SKM-1 treated with dmso at 0.1 percent for 144 hours (cell line): ENCODE results near the gene HEATR3.

Experiments used
- DNase-seq: peaks from one replicate; lab custom pipeline; 2025; ENCODE audit not compliant: unreplicated experiment; lab: John Stamatoyannopoulos, UW

HEATR3 gene, protein sequence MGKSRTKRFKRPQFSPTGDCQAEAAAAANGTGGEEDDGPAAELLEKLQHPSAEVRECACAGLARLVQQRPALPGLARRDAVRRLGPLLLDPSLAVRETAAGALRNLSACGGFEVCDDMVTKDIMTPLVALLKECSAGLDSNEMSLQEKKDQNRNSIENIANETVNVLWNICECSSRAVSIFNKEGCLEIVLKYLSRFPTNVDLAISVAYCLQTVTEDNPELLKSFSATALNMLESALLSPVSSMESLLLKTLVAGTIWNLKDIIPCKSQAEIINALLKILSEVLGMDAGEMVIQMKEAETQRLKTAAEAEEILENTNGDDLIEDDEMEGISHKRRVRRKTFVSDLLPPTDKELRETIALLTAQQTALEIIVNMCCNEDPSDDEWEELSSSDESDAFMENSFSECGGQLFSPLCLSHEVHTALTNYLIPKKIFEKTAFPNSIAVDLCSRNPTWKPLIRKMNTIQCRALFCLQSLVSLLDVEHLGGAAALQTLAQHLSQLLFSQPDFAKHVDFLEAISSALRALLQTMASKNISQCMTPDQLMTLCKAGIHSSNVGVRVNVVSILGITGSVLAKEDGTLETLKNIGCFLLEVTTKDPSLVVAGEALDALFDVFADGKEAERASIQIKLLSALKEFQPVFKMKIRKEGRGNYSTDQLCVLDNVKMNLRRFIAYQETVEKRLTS

DNA sequence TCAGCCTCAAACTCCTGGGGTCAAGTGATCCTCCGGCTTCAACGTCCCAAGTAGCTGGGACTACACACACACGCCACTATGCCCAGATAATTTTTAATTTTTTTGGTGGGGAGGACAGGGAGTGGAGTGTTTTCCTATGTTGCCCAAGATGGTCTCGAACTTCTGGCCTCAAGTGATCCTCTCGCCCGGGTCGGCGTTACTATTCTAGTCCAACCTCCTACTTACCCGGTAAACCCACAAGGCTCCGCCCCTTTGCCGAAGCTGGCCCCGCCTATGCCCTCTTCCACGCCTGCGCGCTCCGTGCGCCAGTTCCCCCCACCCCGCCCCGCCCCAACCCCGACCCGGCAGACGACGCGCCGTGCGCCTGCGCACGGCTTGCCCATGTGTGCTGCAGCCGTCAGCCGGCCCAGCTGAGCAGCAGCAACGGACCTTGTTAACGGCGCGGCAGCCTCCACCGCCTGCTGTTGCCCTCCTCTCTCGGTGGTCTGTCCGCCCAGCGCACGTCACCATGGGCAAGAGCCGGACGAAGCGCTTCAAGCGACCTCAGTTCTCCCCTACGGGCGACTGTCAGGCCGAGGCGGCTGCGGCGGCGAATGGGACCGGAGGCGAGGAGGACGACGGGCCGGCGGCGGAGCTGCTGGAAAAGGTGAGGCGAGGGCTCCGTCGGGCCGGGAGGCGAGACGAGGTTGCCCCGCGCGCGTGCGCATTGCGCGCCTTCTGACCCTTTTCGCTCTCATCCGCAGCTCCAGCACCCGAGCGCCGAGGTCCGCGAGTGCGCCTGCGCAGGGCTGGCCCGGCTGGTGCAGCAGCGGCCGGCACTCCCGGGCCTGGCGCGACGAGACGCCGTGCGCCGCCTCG lies at the start of gene HEATR3:
HEATR3 (plus strand) TSS at position 347 of the 858 bp plus-strand sequence; CDS start at position 509, 162 bp downstream.
- peak; percentile 88 for DNase-seq

DNA sequence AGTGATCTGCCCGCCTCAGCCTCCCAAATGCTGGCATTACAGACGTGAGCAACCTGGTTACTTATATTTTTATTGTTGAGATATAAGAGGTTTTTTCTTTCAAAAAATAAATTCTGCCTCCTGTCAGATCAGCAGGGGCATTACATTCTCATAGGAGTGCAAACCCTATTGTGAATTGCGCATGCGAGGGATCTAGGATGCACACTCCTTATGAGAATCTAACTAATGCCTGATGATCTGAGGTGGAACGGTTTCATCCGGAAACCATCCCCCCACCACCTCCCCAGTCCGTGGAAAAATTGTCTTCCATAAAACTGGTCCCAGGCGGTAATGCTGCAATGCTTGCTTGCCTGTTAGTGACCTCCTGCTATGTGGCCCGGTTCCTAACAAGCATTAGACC lies 48.2 kb upstream of the HEATR3 start:
- DNase-seq: no peak

DNA sequence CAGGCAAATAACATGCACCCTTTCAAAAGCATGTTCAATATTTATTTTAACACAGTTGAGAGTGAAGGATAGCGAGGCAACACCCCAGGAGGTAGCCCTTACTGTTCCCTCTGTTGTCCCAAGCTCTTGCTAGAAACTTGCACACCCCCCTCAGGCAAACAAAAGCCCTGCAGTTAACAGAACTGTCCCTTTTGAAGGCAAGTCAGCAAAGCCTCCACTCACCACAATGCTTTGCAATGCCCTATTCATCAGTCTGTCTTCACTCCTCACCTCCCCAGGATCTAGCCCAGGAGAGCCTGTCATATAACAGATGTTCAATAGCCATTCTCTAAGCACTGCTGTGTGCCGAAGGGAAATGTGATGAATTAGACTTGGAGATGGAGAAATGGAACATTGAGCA lies 44.2 kb upstream of the HEATR3 start:
- peak; percentile 8 for DNase-seq

DNA sequence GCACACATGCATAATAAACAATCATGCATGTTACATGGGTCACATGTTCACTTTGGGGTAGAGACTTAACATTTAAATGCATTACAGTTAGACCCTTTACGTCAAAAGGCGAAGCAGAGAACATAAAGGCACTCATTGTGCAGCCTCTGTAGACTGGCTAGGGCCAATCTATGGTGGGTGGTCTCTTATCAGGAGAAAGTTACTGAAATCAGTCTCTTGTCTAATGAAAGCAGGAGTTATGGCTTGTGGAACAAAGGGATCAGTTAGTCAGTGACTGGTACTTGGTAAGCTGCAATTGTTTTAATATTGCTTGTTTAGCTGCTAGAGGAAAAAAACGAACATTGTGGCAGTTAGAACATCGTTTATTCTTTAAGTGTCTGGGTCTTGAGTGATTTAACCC lies 42.1 kb upstream of the HEATR3 start:
- DNase-seq: no peak

DNA sequence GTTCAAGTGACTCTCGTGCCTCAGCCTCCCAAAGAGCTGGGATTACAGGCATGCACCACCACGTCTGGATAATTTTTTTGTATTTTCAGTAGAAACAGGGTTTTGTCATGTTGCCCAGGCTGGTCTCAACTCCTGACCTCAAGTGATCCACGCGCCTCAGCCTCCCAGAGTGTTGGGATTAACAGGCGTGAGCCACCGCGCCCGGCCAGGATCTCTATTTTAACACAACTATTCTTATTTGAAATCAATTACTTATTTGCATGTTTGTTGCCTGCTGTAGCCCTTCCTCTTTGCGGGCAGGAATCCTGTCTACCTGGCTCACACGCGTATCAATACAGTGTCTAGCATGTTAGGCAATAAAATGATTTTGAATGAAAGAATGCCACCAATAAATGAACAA lies 41.6 kb upstream of the HEATR3 start:
- DNase-seq: no peak

DNA sequence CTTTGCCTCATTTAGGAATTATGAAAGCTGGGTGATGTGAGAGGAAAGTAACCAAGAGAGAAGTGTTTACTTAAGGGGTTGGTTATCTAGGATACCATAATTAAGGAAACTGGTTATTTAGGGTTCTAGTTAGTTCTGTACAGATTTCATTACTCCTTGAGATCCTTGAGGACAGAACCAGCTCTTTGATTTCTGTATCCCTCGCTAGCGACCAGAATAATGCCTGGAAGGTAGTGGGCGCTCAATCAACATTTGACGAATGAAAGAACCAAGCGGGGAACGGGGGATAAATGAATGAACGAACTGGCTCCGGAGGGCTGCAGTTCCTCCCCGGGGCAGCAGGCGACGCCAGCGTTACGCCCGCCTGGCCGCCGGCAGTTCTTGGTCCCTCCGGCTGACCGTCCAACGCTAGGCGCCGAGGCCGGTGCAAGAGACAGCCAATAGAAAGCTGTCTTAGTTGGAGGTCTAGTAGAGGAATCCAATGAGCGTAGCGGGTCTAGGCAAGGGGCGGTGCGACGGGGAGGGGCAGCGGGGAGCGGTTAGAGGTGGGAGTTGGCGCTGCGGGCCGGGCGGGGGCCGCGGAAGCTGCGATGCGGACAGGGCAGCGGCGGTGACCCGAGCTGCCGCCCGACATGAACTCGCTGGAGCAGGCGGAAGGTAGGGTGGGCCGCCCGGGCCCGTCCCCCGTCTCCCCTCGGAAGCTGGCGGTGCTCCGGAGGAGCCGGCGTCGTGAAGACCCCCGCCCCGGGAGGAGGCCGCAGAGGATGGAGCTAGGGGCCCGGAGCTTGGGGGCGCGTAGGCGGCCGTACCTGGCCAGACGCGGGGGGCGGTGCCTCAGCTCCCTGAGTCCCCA lies 40.9 kb upstream of the HEATR3 start, which contains the start of gene CNEP1R1:
CNEP1R1 (plus strand) TSS at position 542 of the 853 bp plus-strand sequence; CDS start at position 633, 91 bp downstream.
- DNase-seq: peak; percentile 95

DNA sequence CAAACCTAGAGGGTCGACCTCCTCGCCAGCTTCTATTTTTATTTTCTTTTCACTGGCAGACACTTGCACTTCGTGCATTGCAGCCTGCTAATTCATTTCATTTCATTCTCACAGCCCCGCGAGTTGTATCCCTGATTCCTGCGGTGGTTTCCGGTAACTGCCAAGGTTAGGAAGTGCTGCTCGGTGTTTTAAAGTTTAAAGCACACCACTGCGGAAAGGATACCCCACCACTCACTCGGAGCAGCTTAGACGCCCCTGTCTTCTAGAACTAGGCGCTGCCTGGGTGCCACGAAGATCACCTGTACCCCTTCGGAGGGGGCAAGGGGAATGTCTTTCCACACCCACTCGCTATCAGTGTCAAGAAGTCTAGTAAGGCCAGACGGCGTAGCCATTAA lies 40.2 kb upstream of the HEATR3 start:
- peak; percentile 3 for DNase-seq

DNA sequence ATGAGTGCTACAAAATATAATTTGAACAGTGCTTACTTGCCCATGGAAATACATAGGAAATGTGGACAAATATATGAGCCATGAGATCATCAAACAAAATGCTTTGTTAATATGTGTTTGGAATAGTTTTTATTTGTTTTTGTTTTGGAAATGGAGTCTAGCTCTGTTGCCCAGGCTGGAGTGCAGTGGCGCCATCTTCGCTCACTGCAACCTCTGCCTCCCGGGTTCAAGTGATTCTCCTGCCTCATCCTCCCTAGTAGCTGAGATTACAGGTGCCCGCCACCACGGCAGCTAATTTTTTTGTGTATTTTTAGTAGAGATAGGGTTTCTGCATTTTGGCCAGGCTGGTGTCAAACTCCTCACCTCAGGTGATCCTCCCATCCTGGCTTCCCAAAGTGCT lies 37.9 kb upstream of the HEATR3 start:
- DNase-seq: no peak

DNA sequence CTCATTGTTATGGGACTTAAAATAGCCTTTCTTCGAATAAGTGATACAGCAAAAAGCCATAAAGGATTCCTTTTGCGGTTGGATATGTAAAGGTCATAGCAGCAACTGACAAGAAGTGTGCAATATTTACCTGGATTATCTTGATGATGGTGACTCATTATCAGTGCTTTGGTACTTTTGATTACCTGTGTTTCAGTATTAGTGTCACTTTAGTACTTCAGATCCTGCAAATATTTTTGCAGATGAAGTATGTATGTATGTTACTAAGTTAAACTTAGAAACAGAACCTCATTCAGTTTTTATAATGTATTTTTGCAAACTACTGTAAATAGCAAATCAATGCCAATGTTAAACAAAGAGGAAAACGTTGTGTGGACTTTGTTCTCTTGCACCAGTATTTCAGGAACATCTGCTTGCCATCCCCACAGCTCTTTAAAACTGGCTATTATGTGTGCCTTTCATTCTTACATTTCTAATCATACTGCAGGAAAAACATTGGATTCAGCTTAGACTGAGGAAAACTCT lies 30.2 kb upstream of the HEATR3 start:
- DNase-seq: no peak

DNA sequence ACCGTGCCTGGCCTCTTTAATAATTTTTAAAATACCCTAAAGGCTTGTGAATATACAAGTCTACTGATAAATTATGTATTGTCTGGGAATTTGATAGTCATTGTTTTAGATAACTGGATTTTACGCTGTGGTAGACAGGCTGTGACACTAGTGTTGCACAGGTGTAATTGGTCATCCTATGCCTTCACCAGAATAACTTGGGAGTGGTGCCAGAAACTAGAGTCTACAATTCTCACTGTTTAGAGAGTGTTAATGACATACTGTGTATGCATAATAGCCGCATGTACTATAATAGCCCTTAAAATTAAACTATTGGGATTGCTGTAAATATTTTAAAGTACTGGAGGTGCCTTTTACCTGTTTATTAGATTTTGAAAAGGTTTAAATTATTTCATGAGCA lies 29.3 kb upstream of the HEATR3 start:
- no peak for DNase-seq

DNA sequence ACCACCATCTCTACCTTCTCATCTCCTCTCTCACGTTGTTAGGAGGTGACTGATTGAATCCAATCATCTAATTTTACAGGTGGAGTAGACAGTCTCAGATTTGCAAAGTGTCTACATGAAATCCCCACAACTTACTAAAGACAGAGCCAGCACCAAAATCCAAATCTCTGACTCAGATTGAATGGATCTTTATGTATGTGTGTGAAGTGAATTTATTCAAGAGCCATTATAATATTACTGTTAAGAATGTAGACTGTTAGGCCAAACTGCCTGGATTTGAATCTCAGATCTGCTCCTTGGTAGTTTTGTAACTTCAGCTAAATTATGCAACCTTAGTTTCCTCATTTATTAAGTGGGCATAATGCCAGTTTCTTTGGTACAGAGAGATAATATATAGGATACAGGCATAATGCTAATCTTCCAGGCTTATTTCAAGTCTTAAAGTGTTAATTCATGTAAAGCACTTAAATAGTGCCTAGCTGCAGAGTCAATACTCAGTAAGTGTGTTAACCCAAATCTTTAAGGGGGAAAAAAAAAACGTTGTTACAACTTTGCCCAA lies 28.0 kb upstream of the HEATR3 start:
- peak; percentile 55 for DNase-seq

DNA sequence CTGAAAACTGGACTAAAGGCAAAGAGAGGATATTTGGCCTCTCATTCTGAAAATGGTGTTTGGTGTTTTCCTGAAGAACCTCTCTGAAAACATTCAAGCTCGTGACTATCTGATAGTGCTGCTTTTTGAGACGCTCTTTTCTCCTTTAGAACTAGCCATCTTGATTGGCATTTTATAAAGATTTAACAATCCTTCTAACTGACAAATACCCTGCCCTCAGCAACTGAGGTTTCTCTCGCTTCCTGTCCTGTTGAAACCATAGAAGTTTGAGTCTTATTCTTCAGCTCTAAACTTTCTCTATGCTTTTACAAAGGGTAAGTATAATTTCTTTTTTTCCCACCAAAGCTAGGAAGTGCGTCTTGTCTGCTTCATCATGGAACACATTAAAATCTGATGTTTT lies 27.5 kb upstream of the HEATR3 start:
- DNase-seq: no peak

DNA sequence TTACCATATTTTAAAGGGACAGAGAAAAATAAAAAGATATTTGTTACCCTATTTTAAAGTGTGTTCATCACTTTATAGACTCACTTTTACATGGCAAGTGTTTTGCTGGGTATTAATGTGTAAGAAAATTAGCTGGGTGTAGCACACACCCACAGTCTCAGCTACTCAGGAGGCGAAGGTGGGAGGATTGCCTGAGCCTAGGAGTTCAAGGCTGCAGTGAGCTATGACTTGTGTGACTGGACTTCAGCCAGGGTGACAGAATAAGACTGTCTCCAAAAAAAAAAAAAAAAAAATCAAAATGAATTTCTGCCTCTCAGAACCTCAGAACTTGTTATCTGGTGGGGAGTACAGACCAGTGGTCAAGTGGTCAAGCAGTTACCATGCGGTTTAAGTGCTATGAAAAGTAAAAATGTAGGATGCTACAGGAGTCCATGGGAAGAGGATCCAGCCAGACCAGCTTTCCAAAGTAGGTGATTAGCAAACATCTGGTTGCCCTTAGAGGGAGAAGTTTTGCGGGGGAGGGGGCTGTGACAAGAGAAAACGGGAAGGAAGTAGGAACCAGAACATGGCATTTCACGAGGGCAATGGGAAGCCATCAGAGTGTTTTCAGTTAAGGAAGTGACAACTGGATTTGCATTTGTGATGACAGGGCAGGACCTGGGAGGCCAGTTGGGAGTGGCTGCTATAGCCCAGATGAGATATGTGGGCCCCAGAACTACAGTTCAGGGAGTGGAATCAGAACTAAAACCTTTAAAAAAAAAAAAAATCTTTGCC lies 26.8 kb upstream of the HEATR3 start:
- DNase-seq: peak; percentile 86

DNA sequence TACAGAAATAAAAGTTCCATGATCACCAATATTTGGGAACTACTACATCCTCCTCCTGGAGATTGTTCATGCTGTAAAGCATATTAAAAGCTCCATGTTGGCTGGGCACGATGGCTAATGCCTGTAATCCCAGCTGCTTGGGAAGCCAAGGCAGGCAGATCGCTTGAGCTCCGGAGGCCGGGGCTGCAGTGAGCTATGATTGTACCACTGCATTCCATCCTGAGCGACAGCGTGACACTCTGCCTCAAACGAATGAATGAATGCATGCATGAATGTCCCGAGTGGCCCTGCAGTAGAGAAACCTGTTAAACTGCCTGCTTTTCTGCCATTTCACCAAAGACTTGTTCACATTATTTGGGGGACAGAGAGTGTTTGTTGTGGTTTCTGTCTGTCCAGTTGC lies 25.8 kb upstream of the HEATR3 start:
- DNase-seq: no peak

DNA sequence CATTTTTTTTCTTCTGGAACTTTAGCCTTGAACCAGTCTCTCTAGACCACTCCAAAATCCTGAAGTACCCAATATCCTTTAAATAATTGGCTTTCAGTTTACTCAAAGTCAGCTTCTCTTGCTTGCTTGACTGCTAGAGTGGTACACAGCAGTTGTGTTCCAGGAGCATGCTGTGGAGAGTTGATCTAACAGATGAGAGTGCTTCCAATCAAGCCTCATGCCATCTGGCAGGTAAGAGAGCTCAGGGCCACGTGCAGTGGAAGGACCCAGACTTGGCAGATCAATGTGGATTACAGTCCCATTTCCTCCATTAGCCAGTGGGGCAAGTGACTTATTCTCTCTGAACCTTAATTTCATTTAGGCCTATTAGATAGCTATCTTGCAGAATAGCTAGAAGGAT lies 25.1 kb upstream of the HEATR3 start:
- DNase-seq: no peak

DNA sequence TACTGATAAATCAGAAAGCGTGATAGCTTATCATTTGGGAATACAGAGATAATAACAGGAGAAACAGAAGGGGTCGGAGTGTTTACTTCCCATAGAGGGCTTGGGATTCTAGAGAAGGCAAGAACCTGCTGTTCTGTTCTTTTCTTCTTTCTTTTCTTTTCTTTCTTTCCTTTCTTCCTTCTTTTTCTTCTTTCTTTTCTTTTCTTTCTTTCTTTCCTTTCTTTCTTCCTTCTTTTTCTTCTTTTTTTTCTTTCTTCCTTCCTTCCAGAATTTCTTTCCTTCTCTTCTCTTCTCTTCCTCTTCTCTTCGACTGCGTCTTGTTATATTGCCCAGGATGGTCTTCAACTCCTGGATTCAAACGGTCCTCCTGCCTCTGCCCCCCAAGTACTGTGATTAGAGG lies 22.4 kb upstream of the HEATR3 start:
- no peak for DNase-seq

DNA sequence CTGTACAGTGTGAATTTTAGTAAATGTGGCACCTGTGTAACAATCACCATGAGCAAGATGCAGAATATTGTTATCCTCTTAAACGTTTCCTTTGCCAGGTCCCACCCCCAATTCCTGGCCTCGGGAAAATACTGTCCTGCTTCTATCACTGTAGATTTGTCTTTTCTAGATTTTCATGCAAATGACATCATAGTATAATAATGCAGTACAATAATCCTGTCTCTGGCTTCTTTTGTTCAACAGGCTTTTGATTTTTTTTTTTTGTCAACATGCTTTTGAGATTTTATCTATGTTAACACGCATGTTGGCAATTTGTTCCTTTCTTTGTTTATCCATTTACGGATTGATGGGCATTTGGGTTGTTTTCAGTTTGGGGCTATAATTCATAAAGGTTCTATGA lies 20.4 kb upstream of the HEATR3 start:
- no peak for DNase-seq

DNA sequence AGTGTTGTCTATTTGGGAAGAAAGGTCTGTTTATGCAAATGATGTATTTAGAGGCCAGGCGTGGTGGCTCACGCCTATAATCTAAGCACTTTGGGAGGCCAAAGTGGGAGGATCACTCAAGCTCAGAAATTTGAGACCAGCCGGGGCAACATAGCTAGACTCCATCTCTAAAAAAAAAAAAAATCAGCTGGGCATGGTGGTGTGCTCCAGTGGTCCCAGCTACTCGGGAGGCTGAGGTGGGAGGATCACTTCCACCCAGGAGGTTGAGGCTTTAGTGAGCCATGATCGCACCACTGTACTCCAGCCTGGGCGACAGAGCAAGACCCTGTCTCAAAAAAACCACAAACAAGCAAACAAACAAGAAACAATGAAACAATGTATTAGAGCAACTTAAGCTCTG lies 18.9 kb upstream of the HEATR3 start:
- DNase-seq: no peak

DNA sequence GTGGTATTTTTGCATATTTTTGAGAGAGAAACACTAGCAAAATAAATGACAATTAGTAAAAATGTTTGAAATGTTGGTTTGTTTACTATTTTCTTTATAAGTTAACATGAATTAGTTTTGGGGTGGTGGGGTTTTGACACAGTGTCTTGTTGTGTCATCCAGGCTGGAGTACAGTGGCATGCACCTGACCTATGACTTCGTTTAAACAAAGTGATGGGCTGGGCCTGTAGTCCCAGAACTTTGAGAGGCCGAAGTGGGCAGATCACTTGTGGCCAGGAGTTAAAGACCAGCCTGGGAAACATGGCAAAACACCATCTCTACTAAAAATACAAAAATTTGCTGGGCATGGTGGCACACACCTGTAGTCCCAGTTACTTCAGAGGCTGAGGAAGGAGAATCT lies 17.9 kb upstream of the HEATR3 start:
- DNase-seq: no peak
